A673 (cell line): ENCODE data around the gene LGALS3BP. TPM values are rescaled to one million over a fixed set of nuclear protein-coding genes. Genes with fewer than 3 reads are reported as not detected.

Experiments
- BruUV-seq: library from RNA; stranded (reverse); fragments of 400-500 nt; replicated peaks from 2 replicates; lab custom pipeline; 2021; lab: Mats Ljungman, UMichigan
- CTCF ChIA-PET: fragments of 300-600 bp; sonication (Branson Sonifier 250); formaldehyde crosslinking; loops from one replicate; lab custom pipeline; 2022; ENCODE audit warnings: antibody characterized with exemption; lab: Charles Lee
- POLR2A ChIA-PET: fragments of 300-600 bp; sonication (Branson Sonifier 250); formaldehyde crosslinking; loops from one replicate; lab custom pipeline; 2022; ENCODE audit warnings: antibody characterized with exemption; ENCODE audit not compliant: low non-redundant PET; lab: Charles Lee
- DNase-seq: peaks from one replicate; pipeline ENCODE4 v3.0.0-alpha.2; 2015; ENCODE audit warnings: low spot score
- H3K27ac ChIP-seq: fragments of 200-600 bp; sonication (generic); 2 replicates; pipeline ENCODE4 v1.5.1; 2016; ENCODE audit warnings: mixed run types, low read depth, mild to moderate bottlenecking, mixed read lengths, antibody characterized with exemption, low read length; ENCODE audit not compliant: poor library complexity, severe bottlenecking
- H3K27me3 ChIP-seq: fragments of 200-600 bp; sonication (generic); replicated peaks from 2 replicates; pipeline ENCODE4 v1.6.1; 2017; ENCODE audit warnings: mixed run types, low read depth, mild to moderate bottlenecking, mixed read lengths, antibody characterized with exemption, low read length; ENCODE audit not compliant: insufficient read depth, poor library complexity
- H3K36me3 ChIP-seq: fragments of 200-600 bp; sonication (generic); 2 replicates; pipeline ENCODE4 v1.6.1; 2016; ENCODE audit warnings: mixed run types, mild to moderate bottlenecking, mixed read lengths, antibody characterized with exemption, low read length; ENCODE audit not compliant: insufficient read depth, poor library complexity, severe bottlenecking
- H3K4me1 ChIP-seq: fragments of 200-600 bp; sonication (generic); 2 replicates; pipeline ENCODE4 v1.6.1; 2017; ENCODE audit warnings: mixed run types, mild to moderate bottlenecking, mixed read lengths, antibody characterized with exemption, low read length; ENCODE audit not compliant: insufficient read depth, poor library complexity, severe bottlenecking
- H3K4me3 ChIP-seq: fragments of 200-600 bp; sonication (generic); 2 replicates; pipeline ENCODE4 v1.5.1; 2016; ENCODE audit warnings: low read depth, mixed run types, mild to moderate bottlenecking, mixed read lengths, low read length; ENCODE audit not compliant: poor library complexity, severe bottlenecking
- H3K9me3 ChIP-seq: fragments of 200-600 bp; sonication (generic); 2 replicates; pipeline ENCODE4 v1.6.1; 2016; ENCODE audit warnings: mixed run types, low read depth, mild to moderate bottlenecking, mixed read lengths, antibody characterized with exemption, low read length; ENCODE audit not compliant: poor library complexity, severe bottlenecking
- EZH2 ChIP-seq: fragments of 200-600 bp; sonication (generic); IDR thresholded peaks from 2 replicates; pipeline ENCODE4 v1.6.1; 2017; ENCODE audit warnings: borderline replicate concordance, low read depth, mild to moderate bottlenecking, mixed read lengths, antibody characterized with exemption, low read length; ENCODE audit not compliant: poor library complexity, severe bottlenecking
- intact Hi-C: fragments of 100-400 bp; cut with micrococcal nuclease; formaldehyde crosslinking; loops from one replicate; pipeline ENCODE4 v1.10.0; 2022; ENCODE audit not compliant: unreplicated experiment
- total RNA-seq: library from RNA; stranded (reverse); gene quantifications from 2 replicates; pipeline ENCODE4 v1.2.3, GENCODE V29; 2021
- TF ChIP-seq, protein P1 (sequence below): fragments of 300-800, 200-600 bp; sonication (generic); conservative IDR thresholded peaks from 2 replicates; pipeline ENCODE4 v1.5.1; 2017; ENCODE audit warnings: low read depth, mild to moderate bottlenecking, antibody characterized with exemption, low read length, moderate library complexity, mixed read lengths

The LGALS3BP gene
- total RNA-seq, 1 experiment from 2014 or later = 295 TPM

DNA sequence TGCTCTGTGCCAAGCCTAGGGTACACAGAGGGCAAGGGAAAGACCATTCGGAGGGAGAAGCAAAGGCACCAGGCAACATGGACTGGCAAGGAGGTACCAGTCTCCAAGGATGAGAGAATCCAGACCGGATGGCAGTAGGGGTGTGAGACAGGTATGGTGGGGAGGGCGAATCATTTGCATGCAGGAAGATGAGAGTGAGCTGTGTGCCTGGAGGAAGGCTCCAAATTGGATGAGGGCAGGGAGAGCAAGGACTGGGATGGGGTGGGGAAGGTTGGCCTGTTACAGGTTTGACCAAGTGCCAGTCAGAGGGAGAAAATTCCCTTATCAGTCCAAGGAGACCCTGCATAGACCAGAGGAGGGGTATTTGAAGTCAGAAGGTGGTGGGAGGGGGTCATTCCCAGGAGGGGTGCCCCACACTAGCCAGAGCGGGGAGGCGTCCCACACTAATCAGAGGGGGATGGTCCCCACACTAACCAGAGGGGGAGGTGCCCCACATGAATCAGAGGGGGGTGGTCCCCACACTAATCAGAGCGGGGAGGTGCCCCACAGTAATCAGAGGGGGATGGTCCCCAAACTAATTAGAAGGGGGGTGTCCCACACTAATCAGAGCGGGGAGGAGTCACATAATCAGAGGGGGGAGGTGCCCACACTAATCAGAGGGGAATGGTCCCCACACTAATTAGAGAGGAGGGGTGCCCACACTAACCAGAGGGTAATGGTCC is 29.1 kb upstream of the LGALS3BP start:
- Histone ChIP-seq H3K4me3 (peak overlapping the region; percentile 99), H3K27ac (peak overlapping the region; percentile 91), H3K27me3 (no peaks in the 10 kb centered on the region), H3K9me3 (peaks cover 5% of the 10 kb centered on the region), H3K36me3 (no peaks in the 10 kb centered on the region), H3K4me1 (peaks cover 6% of the 10 kb centered on the region)
- POLR2A ChIA-PET = interaction anchor here (0.6 kb wide), 1 partner anchor 86 kb away, joined by 4 read pairs; no protein-coding TSS in a partner anchor
- intact Hi-C loops = no loop called here
- DNase-seq = no peak
- TF ChIP-seq, protein P1, sequence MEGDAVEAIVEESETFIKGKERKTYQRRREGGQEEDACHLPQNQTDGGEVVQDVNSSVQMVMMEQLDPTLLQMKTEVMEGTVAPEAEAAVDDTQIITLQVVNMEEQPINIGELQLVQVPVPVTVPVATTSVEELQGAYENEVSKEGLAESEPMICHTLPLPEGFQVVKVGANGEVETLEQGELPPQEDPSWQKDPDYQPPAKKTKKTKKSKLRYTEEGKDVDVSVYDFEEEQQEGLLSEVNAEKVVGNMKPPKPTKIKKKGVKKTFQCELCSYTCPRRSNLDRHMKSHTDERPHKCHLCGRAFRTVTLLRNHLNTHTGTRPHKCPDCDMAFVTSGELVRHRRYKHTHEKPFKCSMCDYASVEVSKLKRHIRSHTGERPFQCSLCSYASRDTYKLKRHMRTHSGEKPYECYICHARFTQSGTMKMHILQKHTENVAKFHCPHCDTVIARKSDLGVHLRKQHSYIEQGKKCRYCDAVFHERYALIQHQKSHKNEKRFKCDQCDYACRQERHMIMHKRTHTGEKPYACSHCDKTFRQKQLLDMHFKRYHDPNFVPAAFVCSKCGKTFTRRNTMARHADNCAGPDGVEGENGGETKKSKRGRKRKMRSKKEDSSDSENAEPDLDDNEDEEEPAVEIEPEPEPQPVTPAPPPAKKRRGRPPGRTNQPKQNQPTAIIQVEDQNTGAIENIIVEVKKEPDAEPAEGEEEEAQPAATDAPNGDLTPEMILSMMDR = no peak
- no peak for TF ChIP-seq EZH2
- CTCF ChIA-PET = interaction anchor here (0.6 to 1.4 kb wide), 2 partner anchors 18 to 37 kb away, joined by 5 to 9 read pairs; no protein-coding TSS in a partner anchor
- BruUV-seq = no TSS peak

- H3K36me3 ChIP-seq = no peaks in the 10 kb centered on the region
- intact Hi-C loops = no loop called here
- peak overlapping the region; percentile 91 for H3K27ac ChIP-seq
- DNase-seq = no peak
- H3K4me3 ChIP-seq = peak overlapping the region; percentile 99
- H3K4me1 ChIP-seq = peaks cover 6% of the 10 kb centered on the region
- TF ChIP-seq EZH2 = no peak
- TF ChIP-seq, protein P1 = no peak
- no peaks in the 10 kb centered on the region for H3K27me3 ChIP-seq
- POLR2A ChIA-PET = no interaction called here
- CTCF ChIA-PET = no interaction called here
- H3K9me3 ChIP-seq = no peaks in the 10 kb centered on the region
- no TSS peak for BruUV-seq
Observed at GRCh38 chr17:79007504-79008381, 28.0 kb upstream of the LGALS3BP start.

- no peak overlapping the region for H3K4me3 ChIP-seq
- BruUV-seq = no TSS peak
- H3K36me3 ChIP-seq = no peaks in the 10 kb centered on the region
- peaks cover 6% of the 10 kb centered on the region for H3K4me1 ChIP-seq
- ChIA-PET CTCF (no interaction called here), POLR2A (no interaction called here)
- intact Hi-C loops = no loop called here
- no peaks in the 10 kb centered on the region for H3K9me3 ChIP-seq
- no peaks in the 10 kb centered on the region for H3K27me3 ChIP-seq
- no peak for TF ChIP-seq EZH2
- TF ChIP-seq, protein P1 = no peak
- no peak overlapping the region for H3K27ac ChIP-seq
- DNase-seq = no peak
Observed at GRCh38 chr17:79006794-79007503, 27.2 kb upstream of the LGALS3BP start.
